ENCODE results near the gene GTF3C2.
"Not testable (repeated sequence)": the region's sequence is repeated elsewhere in the genome, so short reads cannot be mapped to it uniquely, and the experiment has no call there.

The GTF3C2 gene

GRCh38 chr2:27320958-27321543 is 35.5 kb downstream of the GTF3C2 start:
- DNase-seq (ENCODE audit: low spot score), result no peak

GRCh38 chr2:27319839-27320238 is 36.7 kb downstream of the GTF3C2 start:
- not testable (repeated sequence) for DNase-seq (ENCODE audit: low spot score)

- DNase-seq (ENCODE audit: low spot score), result no peak
These were observed 39.7 kb downstream of the GTF3C2 start for GRCh38 chr2:27316655-27317412.

GRCh38 chr2:27315122-27315521 is 41.4 kb downstream of the GTF3C2 start:
- no peak for DNase-seq (ENCODE audit: low spot score)

- no peak for DNase-seq (ENCODE audit: low spot score)
These were observed 41.9 kb downstream of the GTF3C2 start for GRCh38 chr2:27314709-27315108.

- DNase-seq (ENCODE audit: low spot score), result no peak
These were observed 42.5 kb downstream of the GTF3C2 start for GRCh38 chr2:27313882-27314645.

- DNase-seq (ENCODE audit: low spot score), result no peak
These were observed 44.4 kb downstream of the GTF3C2 start for GRCh38 chr2:27312152-27312551.

- DNase-seq (ENCODE audit: low spot score), result no peak
These were observed 46.9 kb downstream of the GTF3C2 start for GRCh38 chr2:27309651-27310050.

- peak; percentile 84 for DNase-seq (ENCODE audit: low spot score)
These were observed 48.1 kb downstream of the GTF3C2 start, which contains the start of gene UCN for GRCh38 chr2:27308359-27308881. Gene UCN, minus strand, starts transcription at chr2:27308445. Its CDS starts 550 bp downstream, at chr2:27307895.

- peak; percentile 51 for DNase-seq (ENCODE audit: low spot score)
These were observed 48.8 kb downstream of the GTF3C2 start for GRCh38 chr2:27307545-27308358.

- no peak for DNase-seq (ENCODE audit: low spot score)
These were observed 49.3 kb downstream of the GTF3C2 start for GRCh38 chr2:27307287-27307544.

- DNase-seq (ENCODE audit: low spot score), result peak; percentile 50
These were observed 49.8 kb downstream of the GTF3C2 start for GRCh38 chr2:27306573-27307286.

- no peak for DNase-seq (ENCODE audit: low spot score)
These were observed 50.4 kb downstream of the GTF3C2 start for GRCh38 chr2:27306136-27306535.

- no peak for DNase-seq (ENCODE audit: low spot score)
These were observed 51.0 kb downstream of the GTF3C2 start for GRCh38 chr2:27305516-27305915.

GRCh38 chr2:27304488-27305240 is 51.9 kb downstream of the GTF3C2 start:
- no peak for DNase-seq (ENCODE audit: low spot score)

- no peak for DNase-seq (ENCODE audit: low spot score)
These were observed 53.2 kb downstream of the GTF3C2 start for GRCh38 chr2:27303093-27304025.

GRCh38 chr2:27300606-27301005 is 56.0 kb downstream of the GTF3C2 start:
- DNase-seq (ENCODE audit: low spot score), result not testable (repeated sequence)

- no peak for DNase-seq (ENCODE audit: low spot score)
These were observed 58.0 kb downstream of the GTF3C2 start for GRCh38 chr2:27298391-27299080.

- no peak for DNase-seq (ENCODE audit: low spot score)
These were observed 59.4 kb downstream of the GTF3C2 start for GRCh38 chr2:27297195-27297594.

Data from ecto neural progenitor cell (in vitro differentiated cells).